Ectodermal cell (in vitro differentiated cells): ENCODE measurements around the gene M1AP.

ENCODE experiments used
- H3K27ac ChIP-seq: 2 replicates; pipeline ENCODE4 v1.7.0; 2013; ENCODE audit warnings: mild to moderate bottlenecking, low read depth, low read length; ENCODE audit not compliant: insufficient read depth, poor library complexity, severe bottlenecking
- H3K27me3 ChIP-seq: 2 replicates; pipeline ENCODE4 v1.7.0; 2013; ENCODE audit warnings: mild to moderate bottlenecking, low read length; ENCODE audit not compliant: insufficient read depth, control insufficient read depth, poor library complexity, severe bottlenecking
- H3K36me3 ChIP-seq: one replicate; pipeline ENCODE4 v1.7.0; 2013; ENCODE audit warnings: low read length; ENCODE audit not compliant: control insufficient read depth, insufficient read depth
- H3K4me1 ChIP-seq: one replicate; pipeline ENCODE4 v1.7.0; 2013; ENCODE audit warnings: low read length; ENCODE audit not compliant: control insufficient read depth, insufficient read depth
- H3K4me3 ChIP-seq: 2 replicates; pipeline ENCODE4 v1.7.0; 2013; ENCODE audit warnings: low read depth, low read length, control low read depth; ENCODE audit not compliant: insufficient read depth
- H3K9me3 ChIP-seq: 2 replicates; pipeline ENCODE4 v1.7.0; 2013; ENCODE audit warnings: mild to moderate bottlenecking, low read length, moderate library complexity; ENCODE audit not compliant: control insufficient read depth
- WGBS, 2 experiments: methylation state at CpG; one replicate each; pipeline ENCODE4 v1.1.7; 2013; ENCODE audit warnings: missing lambda C conversion rate in 2 of 2; 5-methylcytosine and 5-hydroxymethylcytosine counted together

Gene M1AP

DNA sequence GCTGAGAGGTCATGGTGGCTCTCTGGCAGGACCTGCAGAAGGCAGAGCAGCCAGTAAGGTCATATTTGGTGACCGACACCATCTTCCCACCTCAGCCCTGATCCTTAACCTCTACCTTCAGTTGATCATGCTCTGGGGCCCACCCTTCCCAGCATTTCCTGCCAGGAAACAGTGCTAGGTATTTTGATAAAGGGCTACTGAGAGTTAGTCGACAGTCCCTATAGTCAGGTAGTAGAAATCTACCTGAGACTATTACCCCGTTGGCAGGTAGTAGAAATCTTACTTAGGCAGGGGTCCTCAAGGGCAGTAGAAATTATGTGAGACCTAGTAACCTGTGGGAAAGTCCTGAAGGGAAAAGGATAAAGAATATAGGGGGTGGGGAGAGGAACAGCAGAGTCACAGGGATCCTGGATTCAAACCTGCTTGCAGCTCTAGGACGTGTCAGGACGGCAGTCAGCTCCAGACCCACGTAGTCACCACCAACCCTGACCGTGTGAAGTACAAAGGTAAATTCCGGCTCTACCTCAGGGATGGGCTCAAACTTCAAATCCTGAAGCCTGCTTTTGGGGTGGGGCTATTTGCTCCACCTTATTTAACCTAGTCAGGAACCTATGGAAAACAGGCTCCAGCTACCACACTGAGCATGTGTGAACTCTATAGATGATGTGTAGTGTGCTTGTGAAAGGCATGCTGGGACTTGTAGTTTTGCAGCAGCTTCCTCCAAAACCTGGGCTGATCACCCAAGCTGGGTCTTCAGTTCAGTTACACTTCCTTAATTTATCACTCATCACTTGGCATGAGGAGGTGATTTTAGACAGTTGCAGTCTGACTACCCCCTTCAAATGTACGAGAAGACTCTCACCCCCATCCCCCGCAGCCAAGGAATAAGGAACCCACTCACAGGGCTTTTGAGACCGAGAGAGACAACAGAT is 122.1 kb downstream of the M1AP start, which contains the start of gene DQX1:
Gene DQX1 (minus strand): TSS at position 515 of the 932 bp plus-strand sequence. CDS start 502 bp downstream, at position 13.
- Histone ChIP-seq H3K27ac (no peak within 1 kb of the TSS), H3K4me3 (no peak within 1 kb of the TSS), H3K36me3 (peaks cover 18% of the 10 kb centered on the region), H3K27me3 (peaks cover 11% of the 10 kb centered on the region), H3K4me1 (peaks cover 8% of the 10 kb centered on the region), H3K9me3 (no peaks in the 10 kb centered on the region)
- WGBS, 2 experiments: 93 to 94% methylated on average over 10 to 11 of the region's 11 CpGs

- H3K27ac ChIP-seq: no peak overlapping the region
- peaks cover 18% of the 10 kb centered on the region for H3K27me3 ChIP-seq
- H3K9me3 ChIP-seq: no peaks in the 10 kb centered on the region
- peaks cover 8% of the 10 kb centered on the region for H3K4me1 ChIP-seq
- 91 to 95% methylated on average over 10 of the region's 10 CpGs for WGBS, 2 experiments
- peaks cover 18% of the 10 kb centered on the region for H3K36me3 ChIP-seq
- H3K4me3 ChIP-seq: no peak overlapping the region
These were observed 123.0 kb downstream of the M1AP start for GRCh38 chr2:74524955-74525716.

DNA sequence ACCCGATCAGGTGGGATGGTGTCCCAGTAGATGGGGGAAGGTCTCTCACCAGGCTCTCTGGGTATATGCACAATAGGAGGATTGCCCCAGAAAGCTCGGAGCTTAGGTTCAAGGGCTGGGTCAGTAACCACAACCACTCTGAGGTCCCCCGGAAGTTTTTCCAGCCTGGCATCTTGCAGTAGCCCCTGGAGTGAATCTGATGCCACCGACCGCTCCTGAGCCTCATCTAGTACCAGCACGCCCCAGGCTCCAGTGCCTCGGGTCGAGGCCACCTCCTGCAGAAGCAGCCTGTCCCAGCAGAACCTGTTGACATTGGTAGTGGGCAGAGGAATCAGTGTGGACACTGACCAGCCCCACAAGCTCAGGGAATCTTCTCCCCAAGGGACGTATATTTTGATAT is 124.1 kb downstream of the M1AP start:
- Histone ChIP-seq H3K36me3 (peaks cover 18% of the 10 kb centered on the region), H3K4me3 (no peak overlapping the region), H3K9me3 (no peaks in the 10 kb centered on the region), H3K27me3 (peaks cover 30% of the 10 kb centered on the region), H3K27ac (no peak overlapping the region), H3K4me1 (peaks cover 8% of the 10 kb centered on the region)
- 92 to 93% methylated on average over 9 of the region's 9 CpGs for WGBS, 2 experiments

GRCh38 chr2:74522516-74522915 is 125.6 kb downstream of the M1AP start:
- Histone ChIP-seq H3K36me3 (peaks cover 11% of the 10 kb centered on the region), H3K4me3 (no peak overlapping the region), H3K27me3 (peaks cover 45% of the 10 kb centered on the region), H3K27ac (no peak overlapping the region), H3K9me3 (no peaks in the 10 kb centered on the region), H3K4me1 (no peaks in the 10 kb centered on the region)
- 81 to 89% methylated on average over 3 of the region's 3 CpGs for WGBS, 2 experiments

GRCh38 chr2:74516650-74517049 is 131.5 kb downstream of the M1AP start:
- Histone ChIP-seq H3K27me3 (peaks cover 98% of the 10 kb centered on the region), H3K27ac (no peak overlapping the region), H3K9me3 (no peaks in the 10 kb centered on the region), H3K4me3 (no peak overlapping the region), H3K4me1 (peaks cover 15% of the 10 kb centered on the region), H3K36me3 (no peaks in the 10 kb centered on the region)
- 86 to 88% methylated on average over 13 of the region's 13 CpGs for WGBS, 2 experiments

DNA sequence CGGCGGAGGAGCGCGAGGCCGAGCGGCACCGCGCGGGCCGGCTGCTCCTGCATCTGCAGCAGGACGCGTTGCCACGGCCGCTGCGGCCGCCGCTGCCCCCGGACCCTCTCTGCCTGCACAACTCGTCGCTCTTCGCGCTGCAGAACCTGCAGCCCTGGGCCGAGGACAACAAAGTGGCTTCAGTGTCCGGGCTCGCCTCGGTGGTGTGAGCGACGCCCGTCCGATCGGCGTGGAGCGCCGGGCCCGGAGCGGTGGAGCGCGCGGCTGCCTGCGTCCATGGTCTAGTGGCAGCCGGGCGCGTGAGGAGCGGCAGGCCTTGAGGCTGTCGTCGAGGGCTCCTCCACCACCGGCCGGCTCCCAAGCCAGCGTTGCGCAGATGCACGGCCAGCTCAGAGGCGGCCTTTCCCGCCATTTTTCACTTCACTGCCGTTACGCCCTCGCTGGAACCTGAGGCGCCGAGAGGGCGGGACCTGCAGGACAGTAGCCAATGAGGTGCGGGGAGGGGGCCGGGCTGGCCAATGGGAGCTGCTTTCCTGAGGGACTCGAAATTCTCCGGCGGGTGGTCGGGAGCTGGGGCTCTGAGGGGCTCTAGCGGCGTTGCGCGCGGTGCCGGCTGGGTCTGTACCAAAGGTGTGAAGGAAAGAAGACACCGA is 132.0 kb downstream of the M1AP start:
- H3K9me3 ChIP-seq: no peaks in the 10 kb centered on the region
- H3K36me3 ChIP-seq: no peaks in the 10 kb centered on the region
- peaks cover 15% of the 10 kb centered on the region for H3K4me1 ChIP-seq
- no peak overlapping the region for H3K27ac ChIP-seq
- peaks cover 98% of the 10 kb centered on the region for H3K27me3 ChIP-seq
- no peak overlapping the region for H3K4me3 ChIP-seq
- WGBS, 2 experiments: 7 to 8% methylated on average over 72 of the region's 72 CpGs

DNA sequence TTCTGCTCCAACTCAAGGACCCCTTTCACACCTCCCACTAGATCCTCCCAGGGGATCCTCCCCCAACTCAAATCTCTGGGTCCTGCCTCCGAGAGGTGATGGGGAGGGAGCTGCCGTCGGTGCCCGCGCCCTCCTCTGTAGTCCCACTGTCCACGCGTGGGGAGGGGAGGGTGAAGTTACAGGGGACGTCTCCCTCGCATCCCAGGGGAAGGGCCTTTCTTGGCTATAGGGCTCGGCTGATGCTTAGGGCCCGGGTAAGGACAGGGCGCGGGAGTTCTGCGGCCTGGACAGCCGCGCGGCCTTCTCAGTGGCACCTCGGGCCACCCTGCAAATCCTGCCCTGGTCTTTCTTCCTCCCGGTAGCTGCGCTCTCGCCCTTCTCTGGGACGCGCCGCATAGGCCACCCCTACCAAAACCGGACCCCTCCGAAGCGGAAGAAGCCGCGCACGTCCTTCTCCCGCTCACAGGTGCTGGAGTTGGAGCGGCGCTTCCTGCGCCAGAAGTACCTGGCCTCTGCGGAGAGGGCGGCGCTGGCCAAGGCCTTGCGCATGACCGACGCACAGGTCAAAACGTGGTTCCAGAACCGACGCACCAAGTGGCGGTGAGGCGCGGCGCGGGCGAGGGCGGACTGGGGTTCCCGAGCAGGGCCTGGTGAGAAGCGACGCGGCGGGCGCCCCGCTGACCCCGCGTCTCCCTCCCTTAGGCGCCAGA is 132.7 kb downstream of the M1AP start:
- H3K4me1 ChIP-seq: peaks cover 15% of the 10 kb centered on the region
- no peaks in the 10 kb centered on the region for H3K9me3 ChIP-seq
- H3K4me3 ChIP-seq: no peak overlapping the region
- H3K27me3 ChIP-seq: peaks cover 100% of the 10 kb centered on the region
- no peak overlapping the region for H3K27ac ChIP-seq
- WGBS, 2 experiments: 3% methylated on average over 60 of the region's 60 CpGs
- no peaks in the 10 kb centered on the region for H3K36me3 ChIP-seq

DNA sequence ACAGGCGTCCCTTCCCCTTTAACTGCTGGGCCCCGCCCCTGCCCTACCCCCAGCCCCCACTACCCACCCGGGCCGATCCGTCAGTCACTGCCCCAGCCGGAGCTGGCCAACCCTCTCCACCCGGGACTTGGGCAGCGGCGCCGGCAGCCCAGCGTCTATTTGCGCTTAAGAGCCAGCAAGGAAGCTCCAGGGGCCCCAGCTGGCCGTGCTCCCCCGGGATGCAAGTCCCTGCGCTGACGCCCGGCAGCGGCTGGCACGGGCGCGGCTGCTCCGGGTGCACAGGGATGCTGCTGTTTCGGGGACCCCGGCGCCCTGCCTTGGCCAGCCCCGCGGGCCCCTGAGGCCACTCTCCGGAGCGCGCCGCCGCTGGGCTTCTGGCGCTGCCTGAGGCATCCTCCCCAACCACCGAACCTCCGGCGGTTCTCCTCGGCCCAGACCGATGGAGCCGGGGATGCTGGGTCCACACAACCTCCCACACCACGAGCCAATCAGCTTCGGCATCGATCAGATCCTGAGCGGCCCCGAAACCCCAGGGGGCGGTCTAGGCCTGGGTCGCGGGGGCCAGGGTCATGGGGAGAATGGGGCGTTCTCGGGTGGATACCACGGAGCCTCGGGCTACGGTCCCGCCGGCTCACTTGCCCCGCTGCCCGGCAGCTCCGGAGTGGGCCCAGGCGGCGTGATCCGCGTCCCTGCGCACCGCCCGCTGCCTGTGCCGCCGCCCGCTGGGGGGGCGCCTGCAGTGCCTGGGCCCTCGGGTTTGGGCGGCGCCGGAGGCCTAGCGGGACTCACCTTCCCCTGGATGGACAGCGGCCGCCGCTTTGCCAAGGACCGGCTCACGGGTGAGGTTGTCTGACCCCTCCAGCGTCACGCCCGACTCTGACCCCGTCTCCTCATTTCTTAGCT is 133.5 kb downstream of the M1AP start, which contains the start of gene TLX2:
Gene TLX2 (plus strand): TSS at position 83 of the 903 bp plus-strand sequence. CDS start 357 bp downstream, at position 440.
- Histone ChIP-seq H3K9me3 (no peaks in the 10 kb centered on the region), H3K36me3 (no peaks in the 10 kb centered on the region), H3K4me3 (peak within 1 kb of the TSS; percentile 16), H3K4me1 (peaks cover 15% of the 10 kb centered on the region), H3K27me3 (peaks cover 100% of the 10 kb centered on the region), H3K27ac (no peak within 1 kb of the TSS)
- 2 to 3% methylated on average over 82 of the region's 82 CpGs for WGBS, 2 experiments
